DND-41 (cell line): ENCODE measurements around the gene CACNA1H.

Experiments used
- ATAC-seq: fragments of 200-7000 bp; cut with Tn5 transposase; 3 replicates; pipeline ENCODE4 v1.9.1; 2021; ENCODE audit warnings: low read depth; ENCODE audit not compliant: insufficient read depth
- DNase-seq: peaks from one replicate; pipeline ENCODE4 v3.0.0-alpha.2; 2020
- H2AFZ ChIP-seq: 2 replicates; pipeline ENCODE4 v1.6.0; 2012; ENCODE audit warnings: low read depth, low read length
- H3K27ac ChIP-seq: 2 replicates; pipeline ENCODE4 v1.5.1; 2012; ENCODE audit warnings: low read length, inconsistent platforms
- H3K27me3 ChIP-seq: fragments of 200-600 bp; sonication (generic); 2 replicates; pipeline ENCODE4 v1.6.0; 2012; ENCODE audit warnings: low read length, mild to moderate bottlenecking, inconsistent platforms; ENCODE audit not compliant: insufficient read depth, poor library complexity
- H3K36me3 ChIP-seq: 2 replicates; pipeline ENCODE4 v1.5.1; 2012; ENCODE audit warnings: low read length, inconsistent platforms; ENCODE audit not compliant: insufficient read depth
- H3K4me1 ChIP-seq: 2 replicates; pipeline ENCODE4 v1.5.1; 2012; ENCODE audit warnings: mild to moderate bottlenecking, low read length; ENCODE audit not compliant: insufficient read depth
- H3K4me2 ChIP-seq: 2 replicates; pipeline ENCODE4 v1.6.0; 2012; ENCODE audit warnings: mild to moderate bottlenecking, moderate library complexity, low read length, inconsistent platforms; ENCODE audit not compliant: insufficient read depth
- H3K4me3 ChIP-seq, 2 experiments: fragments of 200-600 bp in 1 of 2; shearing (Covaris generic) in 1 of 2; 2 replicates each; pipeline ENCODE4 v1.5.1; 2012 to 2016; ENCODE audit warnings: inconsistent platforms in 2 of 2, low read length in 2 of 2, mild to moderate bottlenecking in 2 of 2, low read depth in 1 of 2, moderate library complexity in 1 of 2
- H3K79me2 ChIP-seq: 2 replicates; pipeline ENCODE4 v1.6.0; 2012; ENCODE audit warnings: low read length, inconsistent platforms; ENCODE audit not compliant: insufficient read depth
- H3K9ac ChIP-seq: 2 replicates; pipeline ENCODE4 v1.6.0; 2012; ENCODE audit warnings: low read depth, mild to moderate bottlenecking, inconsistent platforms, low read length, moderate library complexity
- H3K9me3 ChIP-seq: 2 replicates; pipeline ENCODE4 v1.5.1; 2012; ENCODE audit warnings: low read length, moderate library complexity, mild to moderate bottlenecking, inconsistent platforms; ENCODE audit not compliant: insufficient read depth, severe bottlenecking
- H4K20me1 ChIP-seq: 2 replicates; pipeline ENCODE4 v1.6.0; 2012; ENCODE audit warnings: low read length; ENCODE audit not compliant: insufficient read depth
- CTCF ChIP-seq: IDR thresholded peaks from 2 replicates; pipeline ENCODE4 v1.5.1; 2012; ENCODE audit warnings: borderline replicate concordance, low read length, moderate library complexity, mild to moderate bottlenecking; ENCODE audit not compliant: poor library complexity, severe bottlenecking; ENCODE audit errors: extremely low read depth
- EZH2 ChIP-seq: IDR thresholded peaks from 3 replicates; pipeline ENCODE4 v1.6.1; 2012; ENCODE audit warnings: borderline replicate concordance, low read depth, mild to moderate bottlenecking, moderate library complexity, low read length, inconsistent platforms; ENCODE audit not compliant: severe bottlenecking

The CACNA1H gene

GRCh38 chr16:1213231-1213630 is 60.3 kb downstream of the CACNA1H start:
- TF ChIP-seq CTCF (no peak), EZH2 (no peak)
- Histone ChIP-seq H3K27me3 (no peaks in the 10 kb centered on the region), H3K9me3 (no peaks in the 10 kb centered on the region), H3K36me3 (no peaks in the 10 kb centered on the region), H2AFZ (no peak overlapping the region), H3K9ac (no peak overlapping the region), H4K20me1 (no peaks in the 10 kb centered on the region; the same call in 1 of the 2 replicates), H3K4me3 (no peak overlapping the region), H3K4me1 (no peaks in the 10 kb centered on the region), H3K4me2 (no peak overlapping the region), H3K79me2 (no peaks in the 10 kb centered on the region), H3K27ac (no peak overlapping the region)
- DNase-seq (no peak), ATAC-seq (no peak)

GRCh38 chr16:1213796-1214372 is 61.0 kb downstream of the CACNA1H start:
- TF ChIP-seq EZH2 (no peak), CTCF (no peak)
- Histone ChIP-seq H3K9me3 (no peaks in the 10 kb centered on the region), H3K4me1 (no peaks in the 10 kb centered on the region), H3K36me3 (no peaks in the 10 kb centered on the region), H3K27ac (no peak overlapping the region), H4K20me1 (peaks cover 1% of the 10 kb centered on the region; the same call in 1 of the 2 replicates), H3K9ac (no peak overlapping the region), H3K79me2 (no peaks in the 10 kb centered on the region), H2AFZ (no peak overlapping the region), H3K4me2 (no peak overlapping the region), H3K27me3 (no peaks in the 10 kb centered on the region), H3K4me3 (no peak overlapping the region)
- ATAC-seq (no peak), DNase-seq (no peak)

GRCh38 chr16:1214719-1215118 is 61.8 kb downstream of the CACNA1H start:
- DNase-seq (no peak), ATAC-seq (no peak)
- Histone ChIP-seq H3K27me3 (no peaks in the 10 kb centered on the region), H3K4me2 (no peak overlapping the region), H3K9ac (no peak overlapping the region), H3K27ac (no peak overlapping the region), H3K79me2 (no peaks in the 10 kb centered on the region), H4K20me1 (peaks cover 4% of the 10 kb centered on the region; the same call in 1 of the 2 replicates), H3K4me3 (no peak overlapping the region), H3K4me1 (no peaks in the 10 kb centered on the region), H3K36me3 (no peaks in the 10 kb centered on the region), H2AFZ (no peak overlapping the region), H3K9me3 (no peaks in the 10 kb centered on the region)
- no peak for TF ChIP-seq EZH2
- TF ChIP-seq CTCF, result no peak
